ENCODE results near the gene STK26. TPM values are rescaled to one million over a fixed set of nuclear protein-coding genes. Genes with fewer than 3 reads are reported as not detected.

STK26 gene
- total and polyA plus RNA-seq, 2 experiments from 2014 or later = 65.2 to 110 TPM

GRCh38 chrX:132077912-132078311, 54.8 kb downstream of the STK26 start:
- ATAC-seq (no peak), DNase-seq (ENCODE audit: low spot score) (no peak)
- no peak overlapping the region for H3K4me3 ChIP-seq
- no peaks in the 10 kb centered on the region; the same call in 1 of the 2 replicates for H3K36me3 ChIP-seq (ENCODE audit: insufficient read depth)
- no peaks in the 10 kb centered on the region for H4K20me1 ChIP-seq (replicated peaks; ENCODE audit: insufficient read depth)
- no peaks in the 10 kb centered on the region for H3F3A ChIP-seq (replicated peaks; ENCODE audit: low read depth)
- H3K4me2 ChIP-seq = no peak overlapping the region
- H3K4me1 Mint-ChIP-seq = no peaks in the 10 kb centered on the region
- H3K4me3 Mint-ChIP-seq = no peak overlapping the region
- H2AFZ ChIP-seq = no peak overlapping the region
- no peak for TF ChIP-seq STAT1 (IDR thresholded peaks at IDR 0.05; ENCODE audit: unreplicated experiment)
- no peak for TF ChIP-seq JUNB (IDR thresholded peaks at IDR 0.05; ENCODE audit: unreplicated experiment)
- no peak for TF ChIP-seq REST (IDR thresholded peaks at IDR 0.05; ENCODE audit: unreplicated experiment)
- TF ChIP-seq, protein P1, sequence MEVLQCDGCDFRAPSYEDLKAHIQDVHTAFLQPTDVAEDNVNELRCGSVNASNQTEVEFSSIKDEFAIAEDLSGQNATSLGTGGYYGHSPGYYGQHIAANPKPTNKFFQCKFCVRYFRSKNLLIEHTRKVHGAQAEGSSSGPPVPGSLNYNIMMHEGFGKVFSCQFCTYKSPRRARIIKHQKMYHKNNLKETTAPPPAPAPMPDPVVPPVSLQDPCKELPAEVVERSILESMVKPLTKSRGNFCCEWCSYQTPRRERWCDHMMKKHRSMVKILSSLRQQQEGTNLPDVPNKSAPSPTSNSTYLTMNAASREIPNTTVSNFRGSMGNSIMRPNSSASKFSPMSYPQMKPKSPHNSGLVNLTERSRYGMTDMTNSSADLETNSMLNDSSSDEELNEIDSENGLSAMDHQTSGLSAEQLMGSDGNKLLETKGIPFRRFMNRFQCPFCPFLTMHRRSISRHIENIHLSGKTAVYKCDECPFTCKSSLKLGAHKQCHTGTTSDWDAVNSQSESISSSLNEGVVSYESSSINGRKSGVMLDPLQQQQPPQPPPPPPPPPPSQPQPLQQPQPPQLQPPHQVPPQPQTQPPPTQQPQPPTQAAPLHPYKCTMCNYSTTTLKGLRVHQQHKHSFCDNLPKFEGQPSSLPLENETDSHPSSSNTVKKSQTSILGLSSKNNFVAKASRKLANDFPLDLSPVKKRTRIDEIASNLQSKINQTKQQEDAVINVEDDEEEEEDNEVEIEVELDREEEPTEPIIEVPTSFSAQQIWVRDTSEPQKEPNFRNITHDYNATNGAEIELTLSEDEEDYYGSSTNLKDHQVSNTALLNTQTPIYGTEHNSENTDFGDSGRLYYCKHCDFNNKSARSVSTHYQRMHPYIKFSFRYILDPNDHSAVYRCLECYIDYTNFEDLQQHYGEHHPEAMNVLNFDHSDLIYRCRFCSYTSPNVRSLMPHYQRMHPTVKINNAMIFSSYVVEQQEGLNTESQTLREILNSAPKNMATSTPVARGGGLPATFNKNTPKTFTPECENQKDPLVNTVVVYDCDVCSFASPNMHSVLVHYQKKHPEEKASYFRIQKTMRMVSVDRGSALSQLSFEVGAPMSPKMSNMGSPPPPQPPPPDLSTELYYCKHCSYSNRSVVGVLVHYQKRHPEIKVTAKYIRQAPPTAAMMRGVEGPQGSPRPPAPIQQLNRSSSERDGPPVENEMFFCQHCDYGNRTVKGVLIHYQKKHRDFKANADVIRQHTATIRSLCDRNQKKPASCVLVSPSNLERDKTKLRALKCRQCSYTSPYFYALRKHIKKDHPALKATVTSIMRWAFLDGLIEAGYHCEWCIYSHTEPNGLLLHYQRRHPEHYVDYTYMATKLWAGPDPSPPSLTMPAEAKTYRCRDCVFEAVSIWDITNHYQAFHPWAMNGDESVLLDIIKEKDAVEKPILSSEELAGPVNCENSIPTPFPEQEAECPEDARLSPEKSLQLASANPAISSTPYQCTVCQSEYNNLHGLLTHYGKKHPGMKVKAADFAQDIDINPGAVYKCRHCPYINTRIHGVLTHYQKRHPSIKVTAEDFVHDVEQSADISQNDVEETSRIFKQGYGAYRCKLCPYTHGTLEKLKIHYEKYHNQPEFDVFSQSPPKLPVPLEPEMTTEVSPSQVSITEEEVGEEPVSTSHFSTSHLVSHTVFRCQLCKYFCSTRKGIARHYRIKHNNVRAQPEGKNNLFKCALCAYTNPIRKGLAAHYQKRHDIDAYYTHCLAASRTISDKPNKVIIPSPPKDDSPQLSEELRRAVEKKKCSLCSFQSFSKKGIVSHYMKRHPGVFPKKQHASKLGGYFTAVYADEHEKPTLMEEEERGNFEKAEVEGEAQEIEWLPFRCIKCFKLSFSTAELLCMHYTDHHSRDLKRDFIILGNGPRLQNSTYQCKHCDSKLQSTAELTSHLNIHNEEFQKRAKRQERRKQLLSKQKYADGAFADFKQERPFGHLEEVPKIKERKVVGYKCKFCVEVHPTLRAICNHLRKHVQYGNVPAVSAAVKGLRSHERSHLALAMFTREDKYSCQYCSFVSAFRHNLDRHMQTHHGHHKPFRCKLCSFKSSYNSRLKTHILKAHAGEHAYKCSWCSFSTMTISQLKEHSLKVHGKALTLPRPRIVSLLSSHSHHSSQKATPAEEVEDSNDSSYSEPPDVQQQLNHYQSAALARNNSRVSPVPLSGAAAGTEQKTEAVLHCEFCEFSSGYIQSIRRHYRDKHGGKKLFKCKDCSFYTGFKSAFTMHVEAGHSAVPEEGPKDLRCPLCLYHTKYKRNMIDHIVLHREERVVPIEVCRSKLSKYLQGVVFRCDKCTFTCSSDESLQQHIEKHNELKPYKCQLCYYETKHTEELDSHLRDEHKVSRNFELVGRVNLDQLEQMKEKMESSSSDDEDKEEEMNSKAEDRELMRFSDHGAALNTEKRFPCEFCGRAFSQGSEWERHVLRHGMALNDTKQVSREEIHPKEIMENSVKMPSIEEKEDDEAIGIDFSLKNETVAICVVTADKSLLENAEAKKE (CRISPR knock-in tag; IDR thresholded peaks at IDR 0.05) = no peak
- TF ChIP-seq ZNF114 (CRISPR knock-in tag; IDR thresholded peaks at IDR 0.05) = no peak
- TF ChIP-seq ZNF331 (CRISPR knock-in tag; IDR thresholded peaks at IDR 0.05; ENCODE audit: low read depth) = no peak
- TF ChIP-seq CREB1 (CRISPR knock-in tag; IDR thresholded peaks at IDR 0.05; ENCODE audit: low read depth) = no peak
- TF ChIP-seq EZH2 (IDR thresholded peaks at IDR 0.05; ENCODE audit: low read depth, unreplicated experiment) = no peak
- TF ChIP-seq, protein P2, sequence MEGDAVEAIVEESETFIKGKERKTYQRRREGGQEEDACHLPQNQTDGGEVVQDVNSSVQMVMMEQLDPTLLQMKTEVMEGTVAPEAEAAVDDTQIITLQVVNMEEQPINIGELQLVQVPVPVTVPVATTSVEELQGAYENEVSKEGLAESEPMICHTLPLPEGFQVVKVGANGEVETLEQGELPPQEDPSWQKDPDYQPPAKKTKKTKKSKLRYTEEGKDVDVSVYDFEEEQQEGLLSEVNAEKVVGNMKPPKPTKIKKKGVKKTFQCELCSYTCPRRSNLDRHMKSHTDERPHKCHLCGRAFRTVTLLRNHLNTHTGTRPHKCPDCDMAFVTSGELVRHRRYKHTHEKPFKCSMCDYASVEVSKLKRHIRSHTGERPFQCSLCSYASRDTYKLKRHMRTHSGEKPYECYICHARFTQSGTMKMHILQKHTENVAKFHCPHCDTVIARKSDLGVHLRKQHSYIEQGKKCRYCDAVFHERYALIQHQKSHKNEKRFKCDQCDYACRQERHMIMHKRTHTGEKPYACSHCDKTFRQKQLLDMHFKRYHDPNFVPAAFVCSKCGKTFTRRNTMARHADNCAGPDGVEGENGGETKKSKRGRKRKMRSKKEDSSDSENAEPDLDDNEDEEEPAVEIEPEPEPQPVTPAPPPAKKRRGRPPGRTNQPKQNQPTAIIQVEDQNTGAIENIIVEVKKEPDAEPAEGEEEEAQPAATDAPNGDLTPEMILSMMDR (conservative IDR thresholded peaks at IDR 0.05; ENCODE audit: low read depth in 2 of 2) = no peak
- no peak for TF ChIP-seq NANOG (IDR thresholded peaks at IDR 0.05; ENCODE audit: borderline replicate concordance)
- TF ChIP-seq, protein P3, sequence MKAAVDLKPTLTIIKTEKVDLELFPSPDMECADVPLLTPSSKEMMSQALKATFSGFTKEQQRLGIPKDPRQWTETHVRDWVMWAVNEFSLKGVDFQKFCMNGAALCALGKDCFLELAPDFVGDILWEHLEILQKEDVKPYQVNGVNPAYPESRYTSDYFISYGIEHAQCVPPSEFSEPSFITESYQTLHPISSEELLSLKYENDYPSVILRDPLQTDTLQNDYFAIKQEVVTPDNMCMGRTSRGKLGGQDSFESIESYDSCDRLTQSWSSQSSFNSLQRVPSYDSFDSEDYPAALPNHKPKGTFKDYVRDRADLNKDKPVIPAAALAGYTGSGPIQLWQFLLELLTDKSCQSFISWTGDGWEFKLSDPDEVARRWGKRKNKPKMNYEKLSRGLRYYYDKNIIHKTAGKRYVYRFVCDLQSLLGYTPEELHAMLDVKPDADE (IDR thresholded peaks at IDR 0.05) = no peak
- no peak for TF ChIP-seq EZH2phosphoT487 (IDR thresholded peaks at IDR 0.05; ENCODE audit: unreplicated experiment)
- TF ChIP-seq POLR2AphosphoS5 (IDR thresholded peaks at IDR 0.05; ENCODE audit: low read depth) = no peak
- no peaks in the 10 kb centered on the region for H3K79me2 ChIP-seq (replicated peaks; ENCODE audit: insufficient read depth)
- H3K9me3 Mint-ChIP-seq = no peaks in the 10 kb centered on the region
- no peak overlapping the region for H3K27ac ChIP-seq (ENCODE audit: low read depth)
- H3K27me3 Mint-ChIP-seq (ENCODE audit: insufficient read depth, low read depth, poor library complexity) = no peaks in the 10 kb centered on the region
- H3K9me2 ChIP-seq (ENCODE audit: insufficient read depth) = no peaks in the 10 kb centered on the region
- peaks cover 10% of the 10 kb centered on the region; the same call in 2 of the 3 replicates for H3K36me3 Mint-ChIP-seq (ENCODE audit: low read depth)
- H3K4me1 ChIP-seq (ENCODE audit: insufficient read depth) = no peaks in the 10 kb centered on the region
- no peak overlapping the region for H3K27ac Mint-ChIP-seq
- H3K27me3 ChIP-seq (ENCODE audit: insufficient read depth) = no peaks in the 10 kb centered on the region

Data from GM23338 (cell line).